HG02678 (cell line): Measurements from ENCODE around the gene SIM2.

Experiments
- ATAC-seq: cut with Tn5 transposase; IDR thresholded peaks from one replicate; pipeline ENCODE4 v1.9.1; 2021; ENCODE audit warnings: mild to moderate bottlenecking, moderate library complexity; ENCODE audit not compliant: unreplicated experiment

SIM2 gene

DNA sequence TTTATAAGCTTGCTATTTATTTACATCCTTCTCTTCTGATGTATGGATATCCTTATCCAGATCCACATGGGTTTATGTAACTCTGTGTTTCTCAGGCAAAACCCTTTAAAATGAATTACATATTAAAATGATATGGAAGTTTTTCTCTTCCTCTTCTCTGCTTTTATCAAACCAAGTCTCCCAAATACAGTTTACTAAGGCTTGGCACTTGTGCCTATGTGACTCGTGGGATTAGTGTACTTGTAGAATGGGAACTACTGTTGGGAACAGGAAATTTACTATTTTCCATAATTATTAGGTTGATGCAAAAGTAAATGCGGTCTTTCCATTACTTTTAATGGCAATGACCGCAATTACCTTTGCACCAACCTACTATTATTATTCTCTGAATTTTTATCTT, 14.8 kb downstream of the SIM2 start:
- ATAC-seq, result no peak

DNA sequence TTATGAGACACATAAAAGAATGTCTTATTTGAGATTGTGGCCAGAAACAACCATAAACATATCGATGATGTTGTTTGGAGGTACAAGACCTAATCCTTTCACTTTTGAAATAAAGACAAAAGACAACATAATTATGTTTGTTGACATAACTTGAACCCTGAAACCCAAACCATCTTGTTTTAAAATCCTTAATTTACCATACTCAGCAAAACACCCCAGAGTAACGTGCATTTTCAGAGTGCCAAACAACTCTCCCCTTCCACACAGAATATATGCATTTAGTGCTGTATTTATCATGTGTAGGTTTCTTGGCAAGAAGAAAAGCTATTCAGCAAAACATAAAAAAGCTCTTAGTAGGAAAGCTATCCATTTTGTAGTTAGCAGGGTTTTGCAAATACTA, 17.5 kb downstream of the SIM2 start:
- ATAC-seq, result no peak

DNA sequence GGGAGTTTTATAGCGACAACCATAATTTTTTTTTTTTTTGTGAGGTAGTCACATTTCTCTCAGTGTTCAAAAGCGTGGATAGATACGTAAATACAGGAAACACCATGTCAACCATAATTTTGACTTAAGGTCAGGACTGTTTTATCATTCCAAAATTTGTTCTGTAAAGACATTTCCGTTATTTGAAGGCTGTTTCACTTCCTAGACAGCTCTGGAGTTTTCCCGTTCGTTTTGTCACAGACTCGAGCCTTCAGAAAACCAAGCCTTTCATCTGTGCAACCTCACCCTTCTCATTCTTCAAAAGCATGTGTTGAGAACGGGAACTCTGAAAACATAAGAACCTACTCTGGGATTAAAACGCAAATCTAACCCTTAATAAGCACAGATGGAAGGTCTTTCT, 17.9 kb downstream of the SIM2 start:
- no peak for ATAC-seq

DNA sequence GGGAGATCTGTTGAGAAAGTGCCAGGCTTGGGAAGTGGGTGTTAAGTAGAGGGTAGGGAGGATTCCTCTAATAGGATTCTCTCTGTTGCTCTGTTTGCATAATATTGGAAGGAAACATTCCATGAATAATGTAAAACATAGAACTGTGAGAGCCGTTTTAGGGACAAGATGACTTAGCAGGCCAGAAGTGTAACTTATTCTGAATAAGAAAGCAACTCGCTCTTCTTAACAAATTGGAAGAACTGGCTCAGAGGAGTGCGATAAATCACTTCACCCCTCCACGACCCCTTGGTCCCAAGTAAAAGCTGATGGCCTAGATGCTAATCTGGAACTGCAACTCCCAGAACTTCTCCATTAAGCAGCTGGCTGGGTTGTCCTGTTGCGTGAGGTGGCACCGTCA, 19.1 kb downstream of the SIM2 start:
- ATAC-seq, result no peak

DNA sequence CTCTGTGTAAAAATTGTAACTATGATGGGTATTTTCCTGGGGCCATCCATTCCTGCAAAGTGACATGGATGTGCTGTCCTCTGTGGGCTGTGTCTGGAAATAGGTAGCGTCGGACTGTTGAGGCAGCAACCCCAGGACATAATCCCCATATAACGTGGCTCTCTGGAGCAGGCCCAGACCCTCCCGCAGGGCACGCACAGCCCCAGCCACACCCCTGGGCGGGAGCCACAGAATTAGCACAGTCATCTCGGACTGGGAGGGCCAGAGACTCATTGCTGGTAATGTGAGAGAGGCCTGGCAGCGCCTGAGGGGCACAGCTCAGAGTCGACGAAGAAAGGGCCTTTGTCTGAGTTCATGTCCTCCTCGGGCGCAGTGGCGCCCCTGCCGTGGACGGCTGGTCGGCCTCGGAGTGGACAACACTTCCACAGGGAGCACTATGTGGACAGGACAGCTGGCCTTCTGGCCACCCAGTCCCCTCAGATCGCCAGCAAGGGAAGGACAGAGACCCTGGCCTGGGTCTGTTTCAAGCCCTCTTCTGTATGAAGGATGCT, 20.1 kb downstream of the SIM2 start:
- ATAC-seq, result no peak

DNA sequence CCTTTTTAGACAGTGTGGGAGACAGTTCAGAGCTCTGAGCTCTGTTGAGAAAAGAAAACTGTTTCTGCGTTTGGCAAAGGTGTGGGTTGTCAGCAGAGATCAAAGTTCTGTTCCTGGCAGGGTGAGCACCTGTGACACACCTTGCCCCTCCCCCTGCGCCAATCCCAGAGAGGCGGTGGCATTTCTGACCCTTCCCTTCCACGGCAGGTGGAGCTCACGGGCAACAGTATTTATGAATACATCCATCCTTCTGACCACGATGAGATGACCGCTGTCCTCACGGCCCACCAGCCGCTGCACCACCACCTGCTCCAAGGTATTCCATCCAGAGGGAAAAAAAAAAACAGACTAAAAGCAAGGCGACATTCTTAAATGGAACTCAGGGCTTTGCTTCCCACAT, 20.7 kb downstream of the SIM2 start:
- no peak for ATAC-seq

DNA sequence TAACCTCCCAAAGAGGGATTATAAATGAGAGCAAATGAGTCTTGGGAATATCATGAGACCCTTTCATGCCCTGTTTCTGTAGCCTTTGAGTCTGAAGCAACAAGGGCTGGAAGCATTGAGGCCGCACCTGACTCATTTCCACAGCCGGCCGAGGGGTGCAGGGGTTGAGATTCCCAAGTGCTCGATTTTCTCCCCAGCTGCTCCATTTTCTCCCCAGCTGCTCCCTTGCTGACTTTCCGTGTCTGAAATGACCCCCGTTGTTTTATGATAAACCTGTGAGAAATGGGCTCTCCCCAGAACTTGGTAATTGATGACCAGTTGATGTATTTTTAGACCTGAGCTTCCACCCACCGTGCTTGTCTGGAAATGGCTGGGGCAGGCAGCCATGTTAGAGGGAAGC, 22.9 kb downstream of the SIM2 start:
- no peak for ATAC-seq

DNA sequence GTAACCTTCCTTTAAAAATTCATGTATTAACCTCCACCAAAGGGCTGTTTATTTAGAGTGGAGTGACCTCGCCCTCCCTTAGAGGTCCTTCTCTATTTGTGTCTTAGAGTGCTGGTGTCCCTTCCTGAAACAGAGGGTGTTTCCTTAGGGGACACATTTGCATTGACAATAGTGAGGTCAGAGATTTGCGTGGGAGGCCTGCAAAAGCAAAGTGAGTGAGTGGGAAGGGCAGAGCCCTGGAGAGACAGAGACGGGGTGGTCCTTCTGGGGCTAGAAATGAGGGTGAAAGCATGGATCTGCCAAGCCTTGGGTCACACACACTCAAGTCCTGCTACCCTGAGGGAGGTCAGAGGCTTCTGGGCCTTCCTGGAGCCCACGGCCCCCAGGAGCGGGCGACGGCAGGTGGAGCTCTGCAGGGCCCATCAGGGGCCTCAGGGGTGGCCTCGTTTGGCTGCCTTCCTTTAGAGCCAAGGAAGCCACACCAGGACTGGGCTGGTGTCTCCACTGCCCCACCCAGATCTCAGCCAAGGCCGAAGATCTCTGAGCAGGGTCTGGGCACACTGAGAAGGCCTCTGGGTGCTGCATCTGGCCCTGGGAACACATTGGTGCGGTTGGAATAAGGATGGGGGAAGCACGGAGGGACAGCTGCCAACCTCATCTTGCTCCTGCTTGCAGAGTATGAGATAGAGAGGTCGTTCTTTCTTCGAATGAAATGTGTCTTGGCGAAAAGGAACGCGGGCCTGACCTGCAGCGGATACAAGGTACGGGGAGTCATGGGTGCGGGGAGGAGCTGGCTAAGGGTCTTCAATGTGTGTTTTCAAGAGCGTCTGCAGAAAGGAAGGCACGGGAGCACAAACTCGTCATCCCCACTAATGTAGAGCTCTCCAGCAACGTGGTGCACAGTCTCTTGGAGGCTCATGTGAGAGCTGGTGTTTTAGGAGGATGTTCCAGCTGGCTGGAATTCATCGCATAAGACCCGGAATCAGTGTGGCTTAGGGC, 23.8 kb downstream of the SIM2 start:
- no peak for ATAC-seq

DNA sequence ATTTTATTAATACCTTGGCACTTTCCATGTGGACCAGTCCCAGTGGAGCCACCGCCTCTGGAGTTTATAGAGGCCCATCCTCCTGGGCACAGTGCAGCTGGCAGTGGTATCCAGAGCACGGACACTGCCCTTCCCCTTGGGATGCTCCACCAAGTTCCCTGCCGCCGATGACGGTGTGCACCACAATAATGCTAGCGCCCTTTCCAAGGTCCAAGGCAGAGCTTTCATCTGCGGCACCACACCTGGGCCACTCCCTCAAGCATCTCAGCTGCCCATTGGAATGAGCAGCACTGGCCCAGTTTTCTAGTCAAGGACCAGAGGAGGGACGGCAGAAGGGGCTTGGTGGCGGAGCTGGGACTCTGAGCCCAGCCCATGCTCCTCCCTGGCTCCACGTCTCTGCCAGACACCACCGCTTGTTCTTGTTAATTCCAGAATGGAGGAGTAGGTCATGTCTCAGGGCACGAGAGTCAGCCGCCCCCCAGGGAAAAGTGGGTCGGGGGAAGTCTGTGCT, 24.5 kb downstream of the SIM2 start:
- ATAC-seq, result no peak

DNA sequence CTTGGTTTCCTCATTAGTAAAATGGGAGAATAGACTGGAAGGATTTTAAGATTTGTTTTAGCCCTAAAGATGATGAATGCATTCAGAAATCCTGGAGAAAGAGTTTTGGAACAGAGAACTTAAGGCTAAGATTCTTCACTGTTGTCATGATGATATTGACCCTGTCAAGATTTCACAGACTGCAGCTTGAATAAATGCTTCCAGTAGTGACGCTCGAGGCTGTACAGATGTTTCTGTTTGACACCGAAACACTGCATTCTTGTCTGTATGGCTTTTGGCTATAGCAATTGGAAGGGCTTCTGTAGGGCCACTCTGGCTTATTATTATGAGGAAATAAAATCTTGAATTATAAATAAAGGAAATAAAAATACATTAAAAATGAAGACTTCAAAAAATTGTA, 25.7 kb downstream of the SIM2 start:
- no peak for ATAC-seq

DNA sequence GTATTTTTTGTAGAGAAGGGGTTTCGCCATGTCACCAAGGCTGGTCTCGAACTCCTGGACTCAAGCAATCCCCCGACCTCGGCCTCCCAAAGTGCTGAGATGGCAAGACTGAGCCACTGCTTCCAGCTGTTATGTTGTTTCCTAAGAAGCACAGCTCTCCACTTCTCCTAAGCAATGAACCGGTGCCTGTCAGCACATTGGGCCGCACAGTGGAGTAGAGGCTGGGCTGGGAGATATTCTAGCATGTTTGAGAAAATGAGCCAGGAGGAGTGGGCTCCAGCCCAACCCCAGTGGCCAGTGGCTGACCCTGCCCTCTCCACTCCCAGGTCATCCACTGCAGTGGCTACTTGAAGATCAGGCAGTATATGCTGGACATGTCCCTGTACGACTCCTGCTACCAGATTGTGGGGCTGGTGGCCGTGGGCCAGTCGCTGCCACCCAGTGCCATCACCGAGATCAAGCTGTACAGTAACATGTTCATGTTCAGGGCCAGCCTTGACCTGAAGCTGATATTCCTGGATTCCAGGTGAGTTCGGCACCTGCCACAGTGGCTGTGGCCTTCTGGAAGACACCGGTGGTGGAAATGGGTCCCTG, 27.0 kb downstream of the SIM2 start:
- no peak for ATAC-seq

DNA sequence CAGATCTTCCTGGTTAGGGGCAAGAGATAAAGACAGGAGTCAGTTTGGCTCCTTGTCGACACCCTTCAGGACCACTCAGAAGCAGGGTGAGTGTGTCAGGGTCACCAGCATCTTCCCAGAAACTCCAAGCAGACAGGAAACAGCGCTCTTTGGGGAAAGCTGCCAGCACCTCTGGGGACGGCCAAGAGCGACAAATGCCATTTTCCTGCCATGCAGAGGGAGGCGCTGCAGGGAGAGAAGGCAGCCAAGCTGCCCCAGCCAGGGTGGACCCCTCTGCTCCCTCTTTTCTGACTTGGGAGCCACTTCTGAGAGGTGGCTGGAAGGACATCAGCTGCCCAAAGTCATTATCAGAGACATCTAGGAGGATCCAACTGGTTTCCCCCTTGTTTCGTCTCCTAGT, 29.0 kb downstream of the SIM2 start:
- no peak for ATAC-seq

DNA sequence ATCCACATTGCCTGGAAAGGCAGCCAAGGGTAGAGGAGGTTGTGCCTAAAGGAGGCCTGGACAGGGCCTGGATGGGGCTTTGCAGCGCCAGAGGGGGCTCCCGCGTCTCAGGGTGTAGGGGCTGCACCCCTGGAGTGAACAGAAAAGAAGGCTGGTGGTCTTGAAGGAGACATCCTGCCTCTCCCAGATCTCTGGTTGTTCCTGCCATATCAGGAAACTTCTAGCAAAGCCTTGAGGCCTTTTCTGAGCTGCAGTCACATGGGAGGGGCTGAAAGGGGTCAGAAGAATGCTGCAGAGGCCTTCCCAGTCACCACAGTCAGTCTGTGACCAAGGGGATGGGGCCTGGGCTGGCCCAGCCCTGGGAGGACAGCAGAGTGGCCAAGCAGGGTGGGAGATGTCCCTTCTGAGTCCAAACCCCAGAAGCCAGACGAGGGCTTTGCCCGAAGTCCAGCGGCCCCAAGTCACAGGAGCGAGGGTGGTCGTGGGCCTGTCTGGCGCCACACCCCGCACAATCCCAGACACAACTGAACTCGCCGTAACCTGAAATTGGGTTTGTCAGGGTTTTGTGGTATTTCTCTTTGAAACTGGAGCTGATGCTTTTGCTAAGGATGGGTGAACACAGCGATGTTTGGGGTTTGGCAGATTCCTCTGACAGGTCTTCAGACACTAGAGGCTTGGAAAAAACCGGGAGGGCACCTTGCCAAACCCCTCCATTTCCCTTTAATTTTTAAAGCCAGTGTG, 29.6 kb downstream of the SIM2 start:
- ATAC-seq, result no peak

DNA sequence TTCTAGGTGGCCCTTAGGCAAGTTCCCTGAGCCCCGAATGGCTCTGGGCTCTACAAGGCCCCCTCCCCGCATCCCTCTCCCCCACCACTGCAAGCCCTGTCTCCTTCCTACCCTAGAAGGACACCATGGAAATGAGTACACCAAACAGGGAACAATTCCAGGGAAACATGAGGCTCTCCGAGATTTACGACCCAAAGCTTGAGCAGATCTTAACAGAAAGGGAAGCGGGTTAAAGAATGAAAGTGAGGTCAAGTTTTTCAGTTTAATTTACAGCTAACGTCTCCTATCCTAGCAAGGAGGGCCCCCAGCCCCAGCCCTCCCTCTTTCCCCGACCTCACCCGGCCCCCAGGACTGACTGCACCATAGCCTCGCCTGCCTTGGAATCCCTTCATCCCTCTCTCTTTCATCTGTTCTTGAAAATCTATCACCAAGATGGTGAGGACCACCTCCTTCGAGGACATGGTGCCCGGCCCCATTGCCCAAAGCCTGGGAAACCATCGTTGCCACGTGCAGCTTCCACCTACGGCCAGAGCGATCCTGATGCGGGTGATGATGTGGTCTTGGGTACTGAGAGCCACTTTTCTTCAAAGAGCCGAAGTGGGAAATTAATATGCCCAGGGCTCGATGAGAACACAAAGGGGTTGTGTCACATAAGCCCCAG, 30.5 kb downstream of the SIM2 start:
- ATAC-seq, result no peak

DNA sequence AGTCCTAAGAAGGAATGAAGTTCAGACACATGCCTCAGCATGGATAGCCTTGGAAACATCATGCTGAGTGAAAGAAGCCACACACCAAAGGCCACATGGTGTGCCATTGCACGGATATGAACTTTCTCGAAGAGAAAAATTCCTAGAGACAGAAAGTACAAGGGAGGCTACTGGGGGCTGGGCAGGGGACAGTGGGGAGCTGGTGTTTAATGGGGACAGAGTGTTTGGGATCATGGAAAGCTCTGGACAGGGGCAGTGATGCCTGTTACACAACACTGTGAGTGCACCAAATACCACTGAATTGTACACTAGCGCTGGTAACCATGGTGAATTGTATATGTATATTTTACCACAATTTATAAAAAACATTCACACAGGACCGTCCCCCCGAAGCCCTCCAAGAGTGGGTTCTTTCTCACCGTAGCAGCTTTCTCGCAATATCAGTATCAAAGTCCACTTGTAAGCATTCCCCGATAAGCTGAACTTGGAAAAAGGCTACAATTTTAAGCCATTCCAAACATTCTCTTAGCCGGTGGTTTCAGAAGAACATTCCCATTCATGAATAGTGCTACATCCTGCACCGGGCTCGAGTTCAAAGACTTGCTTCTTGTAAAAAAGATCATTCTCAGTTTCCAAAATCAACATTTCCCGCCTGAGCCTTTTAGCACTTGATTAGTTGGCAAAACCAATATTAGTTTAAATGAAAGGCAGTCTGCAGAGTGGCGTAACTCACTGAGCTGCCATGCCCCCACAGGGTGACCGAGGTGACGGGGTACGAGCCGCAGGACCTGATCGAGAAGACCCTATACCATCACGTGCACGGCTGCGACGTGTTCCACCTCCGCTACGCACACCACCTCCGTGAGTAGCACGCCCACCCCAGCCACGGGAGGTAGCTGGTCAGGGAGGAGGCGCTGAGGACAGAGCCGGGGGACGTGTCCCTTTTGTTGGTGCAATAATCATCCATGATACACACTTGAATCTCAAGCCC, 31.7 kb downstream of the SIM2 start:
- no peak for ATAC-seq

DNA sequence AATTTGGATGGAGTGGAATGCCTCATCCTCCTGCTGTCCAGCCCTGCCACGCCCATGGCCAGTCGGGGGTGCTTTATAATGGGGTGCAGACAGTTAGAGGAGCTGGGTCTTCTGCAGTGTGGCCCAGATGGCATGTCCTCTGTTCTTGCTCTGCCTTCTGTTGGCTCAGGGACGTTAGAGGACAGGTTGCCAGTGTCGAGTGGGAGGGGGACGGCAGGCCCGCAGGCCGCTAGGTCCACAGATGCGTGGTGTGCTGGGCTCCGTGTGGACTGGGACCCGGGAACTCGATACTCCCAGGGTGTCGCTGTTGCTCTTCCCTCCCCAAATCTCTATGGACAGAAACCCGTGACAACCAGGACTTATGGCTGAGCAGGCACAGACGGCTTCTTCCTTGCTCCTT, 33.3 kb downstream of the SIM2 start:
- no peak for ATAC-seq

DNA sequence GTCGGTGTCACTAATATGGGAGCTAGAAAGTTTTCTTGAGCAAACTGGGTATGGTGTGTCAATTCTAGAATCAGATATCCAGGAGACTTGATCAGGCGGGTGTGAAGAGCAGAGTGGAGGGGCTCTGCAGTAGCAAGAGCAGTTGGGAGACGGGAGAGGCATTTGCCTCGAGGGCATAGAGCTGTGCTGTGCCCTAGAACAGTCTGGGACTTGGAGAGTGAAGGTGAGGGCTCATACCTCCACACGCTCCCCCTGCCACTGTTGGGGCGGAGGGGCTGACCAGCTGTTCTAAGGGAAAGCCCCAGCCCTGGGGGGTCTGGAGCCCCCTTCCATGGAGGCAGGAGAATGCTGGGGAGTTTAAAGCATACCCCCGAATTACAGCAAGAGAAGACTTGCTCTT, 33.8 kb downstream of the SIM2 start:
- no peak for ATAC-seq

DNA sequence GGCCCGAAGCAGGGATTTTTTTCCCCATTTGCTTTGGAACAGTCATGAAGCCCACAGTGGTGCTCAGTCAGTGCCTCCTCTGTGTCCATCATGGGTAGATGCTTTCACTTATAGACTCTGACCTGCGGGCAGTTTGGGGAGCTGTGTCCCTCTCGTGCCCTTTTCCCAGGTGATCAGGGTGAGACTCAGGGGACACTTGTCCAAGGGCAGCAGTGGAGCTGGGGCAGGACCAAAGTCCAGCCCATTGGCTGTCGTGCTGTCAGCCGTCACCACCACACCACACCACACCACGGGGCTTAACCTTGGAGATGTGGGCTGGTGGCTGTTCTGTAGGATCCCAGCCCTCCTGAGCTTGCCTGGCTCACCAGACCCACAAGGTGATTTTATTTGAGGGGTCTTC, 34.9 kb downstream of the SIM2 start:
- ATAC-seq, result no peak

DNA sequence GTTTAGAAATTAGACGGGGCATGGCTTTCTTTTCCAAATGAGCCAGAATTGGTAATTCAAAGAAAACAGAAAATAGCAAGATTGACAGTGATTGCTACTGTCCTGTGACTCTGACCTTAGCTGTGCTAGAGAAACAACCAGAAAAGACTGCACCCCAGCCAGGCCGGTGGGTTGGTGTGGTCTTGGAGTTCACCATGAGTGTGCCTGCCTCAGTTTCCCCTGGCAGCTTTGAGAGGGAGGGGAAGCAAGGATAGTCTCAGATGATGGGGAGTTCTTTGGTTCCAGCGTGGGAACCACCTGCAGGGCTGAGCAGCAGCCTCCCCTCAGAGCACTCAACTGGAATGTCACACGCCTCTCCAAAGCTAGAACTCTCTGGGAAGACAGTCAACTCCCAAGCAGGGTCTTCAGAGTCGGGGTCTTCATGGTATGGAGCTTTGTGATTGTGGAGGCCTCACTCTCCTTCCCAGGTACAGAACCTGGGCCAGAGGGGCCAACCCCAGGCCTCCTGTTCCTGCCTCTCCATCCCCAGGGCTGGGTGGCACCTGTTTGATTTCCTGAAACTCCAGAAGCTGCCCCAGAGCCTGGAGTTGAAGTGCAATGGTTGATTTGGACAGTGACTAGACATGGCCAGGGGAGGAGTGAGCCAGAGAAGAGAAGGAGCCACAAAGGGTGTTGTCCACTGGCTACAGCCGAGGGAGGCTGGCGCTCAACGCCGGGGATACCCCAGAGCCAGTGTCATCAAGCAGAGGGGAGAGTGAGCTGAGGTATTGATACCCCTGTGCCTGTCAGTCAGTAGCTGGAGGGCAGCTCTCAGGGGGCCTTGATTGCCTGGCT, 35.7 kb downstream of the SIM2 start:
- ATAC-seq, result no peak
